ENCODE results near the gene FOXP1.

DNA sequence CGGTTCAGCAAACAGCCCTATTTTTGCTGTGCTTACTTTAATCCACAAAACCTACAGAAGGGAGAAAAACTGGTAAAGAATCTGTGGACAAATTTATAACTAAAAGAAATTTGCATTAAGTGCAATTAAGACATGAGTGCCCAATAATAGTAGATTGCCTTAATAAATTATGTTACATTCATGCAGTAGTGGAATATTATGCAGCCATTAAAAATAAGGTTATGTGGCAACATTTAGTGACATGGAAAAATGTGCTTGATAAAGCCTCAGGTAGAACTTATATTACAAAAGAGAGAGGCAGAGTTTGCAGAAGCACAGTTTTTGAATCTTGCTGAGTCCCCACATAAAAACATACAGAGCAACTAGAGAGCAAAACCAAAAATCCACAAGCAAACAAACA is 253.0 kb downstream of the FOXP1 start:
- TF ChIP-seq POLR2AphosphoS5 (IDR thresholded peaks at IDR 0.05) (no peak), POLR2A (IDR thresholded peaks at IDR 0.05) (no peak)
- TF ChIP-seq, protein P1, sequence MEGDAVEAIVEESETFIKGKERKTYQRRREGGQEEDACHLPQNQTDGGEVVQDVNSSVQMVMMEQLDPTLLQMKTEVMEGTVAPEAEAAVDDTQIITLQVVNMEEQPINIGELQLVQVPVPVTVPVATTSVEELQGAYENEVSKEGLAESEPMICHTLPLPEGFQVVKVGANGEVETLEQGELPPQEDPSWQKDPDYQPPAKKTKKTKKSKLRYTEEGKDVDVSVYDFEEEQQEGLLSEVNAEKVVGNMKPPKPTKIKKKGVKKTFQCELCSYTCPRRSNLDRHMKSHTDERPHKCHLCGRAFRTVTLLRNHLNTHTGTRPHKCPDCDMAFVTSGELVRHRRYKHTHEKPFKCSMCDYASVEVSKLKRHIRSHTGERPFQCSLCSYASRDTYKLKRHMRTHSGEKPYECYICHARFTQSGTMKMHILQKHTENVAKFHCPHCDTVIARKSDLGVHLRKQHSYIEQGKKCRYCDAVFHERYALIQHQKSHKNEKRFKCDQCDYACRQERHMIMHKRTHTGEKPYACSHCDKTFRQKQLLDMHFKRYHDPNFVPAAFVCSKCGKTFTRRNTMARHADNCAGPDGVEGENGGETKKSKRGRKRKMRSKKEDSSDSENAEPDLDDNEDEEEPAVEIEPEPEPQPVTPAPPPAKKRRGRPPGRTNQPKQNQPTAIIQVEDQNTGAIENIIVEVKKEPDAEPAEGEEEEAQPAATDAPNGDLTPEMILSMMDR (IDR thresholded peaks at IDR 0.05): no peak
